22Rv1 (cell line): Measurements from ENCODE around the gene C20orf204.

Source experiments
- CTCF ChIP-seq: fragments of 450-650 bp; IDR thresholded peaks from 2 replicates; pipeline ENCODE4 v1.5.1; 2017; ENCODE audit warnings: mild to moderate bottlenecking
- ZFX ChIP-seq: fragments of 450-650 bp; IDR thresholded peaks from 2 replicates; pipeline ENCODE4 v1.6.1; 2017; ENCODE audit warnings: antibody characterized with exemption, borderline replicate concordance

GRCh38 chr20:64076061-64076997 lies 40.3 kb downstream of the C20orf204 start:
- no peak for TF ChIP-seq CTCF
- TF ChIP-seq ZFX: no peak
